DOHH2 (cell line): ENCODE results near the gene SLC22A2.

Experiments
- CTCF ChIP-seq: fragments of 200-600 bp; sonication (generic); IDR thresholded peaks from one replicate; pipeline ENCODE4 v1.5.1; 2014; ENCODE audit warnings: antibody characterized with exemption, mild to moderate bottlenecking, low read depth, low read length; ENCODE audit not compliant: poor library complexity, severe bottlenecking
- EZH2phosphoT487 ChIP-seq: fragments of 200-600 bp; sonication (generic); IDR thresholded peaks from 2 replicates; pipeline ENCODE4 v1.6.1; 2017; ENCODE audit warnings: borderline replicate concordance, mild to moderate bottlenecking, antibody characterized with exemption, low read length, moderate library complexity, mixed read lengths

- TF ChIP-seq EZH2phosphoT487, result no peak
- no peak for TF ChIP-seq CTCF
These were observed 977 bp upstream of the SLC22A2 start for GRCh38 chr6:160259598-160259997.
